GM19240 (cell line): ENCODE data around the gene TTLL11.
"Not testable (repeated sequence)": the region's sequence is repeated elsewhere in the genome, so short reads cannot be mapped to it uniquely, and the experiment has no call there.

Experiments
- DNase-seq: peaks from one replicate; pipeline ENCODE4 v3.0.0; 2011; ENCODE audit warnings: low spot score; ENCODE audit not compliant: insufficient read length

The TTLL11 gene

DNA sequence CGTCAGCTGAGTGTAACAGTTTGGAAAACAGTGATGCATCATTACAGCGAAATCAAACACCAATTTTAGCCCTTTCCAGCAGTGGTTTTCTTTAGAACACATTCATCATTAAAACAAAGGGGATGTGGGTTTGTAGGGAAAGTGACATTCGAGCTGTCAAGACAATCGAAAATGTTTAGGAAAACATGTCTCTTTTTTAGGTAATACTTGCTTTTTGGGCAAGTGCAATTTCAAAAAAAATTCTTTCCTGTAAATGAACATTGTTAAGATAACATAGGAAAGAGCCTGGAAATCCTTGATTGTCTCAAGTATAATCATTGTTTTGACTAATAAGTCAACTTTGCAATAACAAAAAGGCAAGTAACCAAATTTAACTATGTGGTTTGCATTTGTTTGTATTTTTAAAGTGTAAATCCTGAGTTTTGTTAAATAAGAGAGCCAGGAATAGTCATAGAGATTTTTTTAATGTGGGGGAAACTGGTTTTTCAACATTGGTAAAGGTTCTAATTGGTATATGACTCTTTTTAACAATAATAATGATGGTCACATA, 182.5 kb downstream of the TTLL11 start:
- DNase-seq, result no peak

GRCh38 chr9:121909111-121909510, 184.0 kb downstream of the TTLL11 start:
- no peak for DNase-seq

DNA sequence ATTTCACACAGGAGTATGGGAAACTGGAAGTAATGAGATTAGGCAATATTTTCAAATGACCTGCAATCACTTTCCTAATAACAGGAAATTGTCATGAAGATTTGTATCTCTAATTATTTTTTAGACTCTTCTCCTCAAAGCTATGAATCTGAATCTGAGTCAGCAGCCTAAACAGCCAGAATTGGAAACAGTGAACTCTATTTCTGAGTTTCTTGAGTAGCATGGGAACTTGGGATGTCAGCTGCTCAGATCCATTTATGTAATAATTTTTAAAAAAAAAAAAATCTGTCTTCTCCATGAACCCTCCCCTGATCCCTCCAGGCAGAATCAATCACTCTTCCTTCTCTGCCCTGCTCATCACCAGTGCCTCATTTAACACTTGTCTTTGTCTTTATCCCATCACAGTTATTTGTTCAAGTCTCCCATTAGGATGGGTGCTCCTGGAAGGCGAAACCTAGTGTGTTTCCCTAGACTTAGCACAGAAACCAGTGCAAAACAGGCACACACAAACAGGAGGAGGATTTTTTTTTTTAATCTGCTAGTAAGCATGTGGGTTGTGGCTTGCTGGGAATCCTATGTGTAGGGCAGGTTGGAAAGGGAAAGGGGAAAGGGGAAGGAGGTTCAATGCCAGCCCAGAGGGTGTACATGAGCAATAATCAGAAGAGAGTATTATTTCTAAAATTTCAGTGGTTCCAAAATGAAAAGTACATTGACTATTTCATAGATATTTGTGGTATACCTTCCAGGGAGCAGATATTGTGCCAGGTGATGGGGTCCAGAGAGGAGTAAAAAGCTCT, 186.8 kb downstream of the TTLL11 start:
- no peak for DNase-seq

- DNase-seq, result no peak
Observed at GRCh38 chr9:121902461-121903135, 190.5 kb downstream of the TTLL11 start.

- no peak for DNase-seq
Observed at GRCh38 chr9:121901616-121902015, 191.5 kb downstream of the TTLL11 start.

DNA sequence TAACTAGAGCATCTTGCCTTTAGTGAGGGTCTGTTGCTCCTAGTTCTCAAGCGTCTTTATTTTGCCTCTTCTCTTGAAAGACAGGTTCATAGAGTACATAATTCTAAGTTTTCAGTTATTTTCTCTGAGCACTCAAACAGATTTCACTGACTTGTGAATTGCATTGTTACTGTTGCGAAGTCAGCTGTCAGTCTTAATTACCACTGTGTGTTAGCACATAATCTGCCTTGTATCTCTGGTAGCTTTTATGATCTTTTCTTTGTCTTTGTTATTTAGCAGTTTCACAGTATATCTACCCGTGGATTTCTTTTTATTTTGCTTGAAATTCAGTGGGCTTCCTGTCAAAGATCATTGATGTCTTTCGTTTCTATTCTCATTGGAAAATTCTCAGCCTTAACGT, 192.9 kb downstream of the TTLL11 start:
- DNase-seq, result no peak

GRCh38 chr9:121898856-121899255, 194.3 kb downstream of the TTLL11 start:
- no peak for DNase-seq

DNA sequence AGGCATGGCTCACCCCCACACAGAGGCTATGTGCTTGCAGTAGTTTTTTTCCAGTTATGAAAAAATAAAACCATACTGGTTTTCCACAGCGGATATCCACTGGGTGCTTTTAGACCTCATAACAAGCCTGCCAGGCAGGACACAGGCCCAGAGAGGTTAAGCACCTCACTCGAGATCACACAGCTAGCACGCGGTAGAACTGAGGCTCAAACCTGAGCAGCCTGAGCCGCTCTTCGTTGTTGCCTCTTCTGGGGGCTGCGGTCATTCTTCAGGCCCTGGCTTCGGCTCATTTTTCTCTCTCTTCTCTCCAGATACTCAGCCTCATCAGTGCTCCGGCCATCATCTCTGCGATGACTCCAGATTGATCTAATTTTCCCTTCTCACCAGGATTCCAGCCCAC, 196.0 kb downstream of the TTLL11 start:
- no peak for DNase-seq

GRCh38 chr9:121896545-121896943, 196.6 kb downstream of the TTLL11 start:
- no peak for DNase-seq

DNA sequence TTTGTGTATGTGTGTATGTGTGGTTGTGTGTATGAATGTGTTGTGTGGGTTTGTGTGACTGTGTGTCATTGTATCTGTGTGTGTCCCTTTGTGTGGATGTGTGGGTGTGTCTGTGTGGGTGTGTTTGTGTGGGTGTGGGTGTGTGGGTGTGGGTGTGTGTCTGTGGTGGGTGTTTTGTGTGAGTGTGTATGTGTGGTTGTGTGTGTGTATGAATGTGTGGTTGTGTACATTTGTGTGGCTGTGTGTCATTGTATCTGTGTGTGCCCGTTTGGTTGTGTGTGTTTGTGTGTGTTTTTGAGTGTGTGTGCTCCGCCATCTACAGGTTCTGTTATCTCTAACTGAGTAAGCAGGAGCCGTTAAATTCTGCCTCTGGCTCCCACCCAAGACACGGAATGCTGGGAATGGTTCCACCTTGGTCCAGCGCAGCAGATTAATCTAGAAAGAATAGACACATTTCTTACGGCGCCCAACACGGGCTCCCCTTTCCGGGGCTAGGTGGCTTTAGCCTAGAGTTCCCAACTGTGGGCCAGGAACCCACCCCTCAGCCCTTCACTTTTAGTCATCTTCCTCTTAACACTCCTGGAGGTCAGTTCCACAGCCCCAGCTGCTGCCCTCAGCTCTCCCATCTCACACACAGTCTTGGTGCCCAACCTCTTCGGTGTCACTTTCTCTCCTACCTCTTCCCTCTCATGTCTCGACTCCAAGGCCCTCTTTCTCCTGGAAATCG, 197.1 kb downstream of the TTLL11 start:
- DNase-seq, result no peak

GRCh38 chr9:121895358-121895757, 197.8 kb downstream of the TTLL11 start:
- DNase-seq, result no peak

- DNase-seq, result not testable (repeated sequence)
Observed at GRCh38 chr9:121894380-121894779, 198.7 kb downstream of the TTLL11 start.

- DNase-seq, result no peak
Observed at GRCh38 chr9:121893786-121894185, 199.3 kb downstream of the TTLL11 start.

DNA sequence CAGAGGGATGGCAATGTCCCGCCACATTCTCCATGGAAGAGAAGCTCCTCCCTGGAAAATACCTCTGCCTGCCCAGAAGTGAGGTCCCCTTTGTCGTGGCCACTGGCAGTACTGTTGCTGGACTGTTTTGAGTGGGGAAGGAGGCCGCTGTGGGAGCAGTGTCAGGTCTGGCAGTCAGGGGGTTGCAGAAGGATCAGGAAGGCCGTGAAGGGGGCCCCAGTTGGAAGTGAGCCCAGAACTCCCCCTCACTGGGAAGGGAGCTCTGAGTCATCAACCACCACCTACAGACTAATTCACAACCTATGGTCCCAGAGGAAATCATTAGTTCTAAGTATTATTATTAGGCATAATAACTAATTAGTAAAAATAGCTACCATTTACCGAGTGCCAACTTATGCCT, 200.4 kb downstream of the TTLL11 start:
- no peak for DNase-seq

DNA sequence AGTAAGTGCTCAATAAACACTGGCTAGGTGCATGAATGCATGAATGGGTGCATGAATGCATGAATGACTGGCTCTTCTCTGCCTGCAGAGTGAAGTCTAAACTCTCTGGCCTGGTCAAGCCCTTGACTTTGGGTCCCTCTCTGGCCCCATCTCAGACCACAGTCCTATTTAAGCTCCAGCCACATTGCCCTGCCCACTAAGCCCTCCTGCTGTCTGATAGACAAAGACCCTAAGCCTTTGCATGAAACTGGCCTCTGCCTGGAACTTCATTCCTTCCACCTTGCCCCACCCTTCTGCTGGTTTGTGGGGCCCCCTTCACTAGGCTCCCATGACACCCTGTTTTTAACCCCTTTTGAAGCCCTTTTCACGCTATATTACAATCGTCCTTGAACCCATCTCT, 202.4 kb downstream of the TTLL11 start:
- DNase-seq, result no peak

GRCh38 chr9:121889990-121890563, 203.0 kb downstream of the TTLL11 start:
- no peak for DNase-seq

DNA sequence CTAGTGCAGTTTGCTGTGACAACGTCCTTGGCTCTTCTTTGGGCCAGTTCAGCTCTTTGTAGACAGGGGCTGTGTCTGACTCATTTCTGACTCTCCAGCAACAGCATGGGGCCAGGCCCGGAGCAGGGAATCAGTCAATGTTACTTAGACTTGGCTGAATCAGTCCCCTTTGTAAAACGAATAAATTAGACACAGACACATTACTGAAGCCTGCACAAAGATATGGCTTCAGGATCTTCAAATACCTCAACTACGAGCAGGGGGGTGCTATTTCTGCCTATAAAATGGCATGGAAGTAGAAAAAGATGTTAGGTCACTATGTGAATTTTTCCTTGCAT, 204.7 kb downstream of the TTLL11 start:
- DNase-seq, result no peak

- DNase-seq, result no peak
Observed at GRCh38 chr9:121887553-121888437, 205.3 kb downstream of the TTLL11 start.

GRCh38 chr9:121886759-121887485, 206.2 kb downstream of the TTLL11 start:
- DNase-seq, result no peak

GRCh38 chr9:121885345-121885901, 207.7 kb downstream of the TTLL11 start:
- DNase-seq, result no peak
